ENCODE data around the gene RIMS4.

The RIMS4 gene

GRCh38 chr20:44702776-44703175 is 107.6 kb downstream of the RIMS4 start:
- DNase-seq (ENCODE audit: low read depth, low spot score), result peak; percentile 91

GRCh38 chr20:44701858-44702256 is 108.5 kb downstream of the RIMS4 start:
- DNase-seq (ENCODE audit: low read depth, low spot score), result no peak

Measured in brain pericyte (primary cell).